C1 segment of cervical spinal cord (tissue), 14 donors: Measurements from ENCODE around the gene MT1F.
A peak's percentile ranks its signal among the peaks of the same experiment; 100 is the strongest.
"Not testable (repeated sequence)": the region's sequence is repeated elsewhere in the genome, so short reads cannot be mapped to it uniquely, and the experiment has no call there.

Source experiments
- DNase-seq, 14 donors: peaks; one replicate each; lab custom pipeline; 2025; lab: John Stamatoyannopoulos, UW

Gene MT1F

GRCh38 chr16:56670620-56670934 lies 12.8 kb downstream of the MT1F start:
- no peak for DNase-seq

- DNase-seq: not testable (repeated sequence)
Observed at GRCh38 chr16:56671691-56672090, 13.9 kb downstream of the MT1F start.

GRCh38 chr16:56672171-56672570 lies 14.4 kb downstream of the MT1F start:
- DNase-seq: not testable (repeated sequence)

- no peak for DNase-seq
Observed at GRCh38 chr16:56672761-56673536, 15.2 kb downstream of the MT1F start.

GRCh38 chr16:56673921-56674320 lies 16.2 kb downstream of the MT1F start:
- DNase-seq: peak in 1 of 14 donors; percentile 31

DNA sequence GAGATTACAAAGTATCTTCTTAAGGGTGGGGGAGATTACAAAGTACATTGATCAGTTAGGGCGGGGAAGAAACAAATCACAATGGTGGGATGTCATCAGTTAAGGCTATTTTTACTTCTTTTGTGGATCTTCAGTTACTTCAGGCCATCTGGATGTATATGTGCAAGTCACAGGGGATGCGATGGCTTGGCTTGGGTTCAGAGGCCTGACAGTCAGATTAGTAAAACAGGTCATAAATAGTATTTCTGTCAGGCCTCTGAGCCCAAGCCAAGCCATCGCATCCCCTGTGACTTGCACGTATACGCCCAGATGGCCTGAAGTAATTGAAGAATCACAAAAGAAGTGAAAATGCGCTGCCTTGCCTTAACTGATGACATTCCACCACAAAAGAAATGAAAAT lies 16.8 kb downstream of the MT1F start:
- not testable (repeated sequence) for DNase-seq

DNA sequence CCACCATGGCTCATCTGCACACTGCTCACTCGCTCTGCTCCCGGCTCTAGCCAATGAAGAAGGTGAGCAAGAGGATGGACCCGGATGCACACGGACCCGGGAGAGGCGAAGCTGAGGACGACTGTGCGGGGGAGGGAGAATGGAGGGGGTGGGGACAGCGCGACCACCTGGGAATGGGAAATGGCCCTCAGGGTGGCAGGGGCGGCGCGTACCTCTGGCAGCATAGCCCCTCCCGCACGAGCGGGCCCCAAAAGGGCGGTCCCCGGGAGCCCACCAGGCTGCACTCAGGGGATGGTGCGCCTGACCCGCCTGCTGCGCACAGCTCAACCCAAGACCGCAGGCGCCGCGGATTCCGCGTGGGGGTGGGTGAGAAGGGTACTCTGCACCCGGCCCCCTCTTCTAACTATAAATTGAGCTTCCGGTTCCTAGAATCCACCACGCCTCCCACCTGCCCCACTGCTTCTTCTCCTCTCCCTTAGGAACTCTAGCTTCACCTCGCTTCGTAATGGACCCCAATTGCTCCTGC lies 18.0 kb downstream of the MT1F start:
- DNase-seq: no peak

DNA sequence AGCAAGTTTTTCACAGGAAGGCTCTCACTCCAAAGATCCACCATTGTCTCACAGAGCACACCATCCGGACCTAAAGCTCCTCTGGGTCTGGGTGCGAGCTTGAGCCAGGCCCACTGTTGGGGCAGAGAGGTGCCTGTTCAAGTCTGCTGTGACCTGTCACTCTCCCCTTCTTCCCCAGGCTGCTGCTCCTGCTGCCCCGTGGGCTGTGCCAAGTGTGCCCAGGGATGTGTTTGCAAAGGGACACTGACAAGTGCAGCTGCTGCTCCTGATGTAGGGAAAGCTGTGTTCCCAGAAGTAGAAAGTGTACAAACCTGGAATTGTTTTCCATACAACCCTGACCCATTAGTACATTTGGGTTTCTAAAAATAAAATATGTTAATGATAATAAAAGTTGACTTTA lies 19.7 kb downstream of the MT1F start:
- no peak for DNase-seq

- no peak for DNase-seq
Observed at GRCh38 chr16:56679078-56679730, 21.4 kb downstream of the MT1F start.

DNA sequence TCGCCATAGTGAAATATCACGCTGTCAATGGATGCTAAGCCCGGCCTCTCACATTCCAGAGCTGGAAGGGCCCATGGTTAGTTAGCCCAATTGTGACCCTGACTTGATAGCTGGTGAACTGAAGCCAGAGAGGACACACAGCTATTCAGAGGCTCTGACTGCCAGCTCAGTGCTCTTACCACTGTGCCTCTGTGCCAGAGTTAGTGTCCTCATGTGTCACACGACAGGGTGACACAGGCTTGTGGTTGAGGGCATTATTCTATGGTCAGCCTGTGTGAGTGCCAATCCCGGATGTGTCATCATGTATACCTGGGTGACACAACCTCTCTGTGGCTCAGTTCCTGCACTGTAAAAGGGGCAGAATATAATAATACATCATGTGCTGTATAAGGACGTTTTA lies 22.1 kb downstream of the MT1F start:
- DNase-seq: no peak

GRCh38 chr16:56681939-56682702 lies 24.4 kb downstream of the MT1F start, which contains the start of gene MT1X:
Gene MT1X (plus strand): TSS chr16:56682470. CDS start chr16:56682541, 71 bp downstream.
- peak; percentile 44 to 97 (median 79) for DNase-seq

GRCh38 chr16:56682703-56683397 lies 25.1 kb downstream of the MT1F start:
- peak in 1 of 14 donors; percentile 56 for DNase-seq

- peak in 1 of 14 donors; percentile 23 for DNase-seq
Observed at GRCh38 chr16:56683424-56684172, 25.8 kb downstream of the MT1F start.

DNA sequence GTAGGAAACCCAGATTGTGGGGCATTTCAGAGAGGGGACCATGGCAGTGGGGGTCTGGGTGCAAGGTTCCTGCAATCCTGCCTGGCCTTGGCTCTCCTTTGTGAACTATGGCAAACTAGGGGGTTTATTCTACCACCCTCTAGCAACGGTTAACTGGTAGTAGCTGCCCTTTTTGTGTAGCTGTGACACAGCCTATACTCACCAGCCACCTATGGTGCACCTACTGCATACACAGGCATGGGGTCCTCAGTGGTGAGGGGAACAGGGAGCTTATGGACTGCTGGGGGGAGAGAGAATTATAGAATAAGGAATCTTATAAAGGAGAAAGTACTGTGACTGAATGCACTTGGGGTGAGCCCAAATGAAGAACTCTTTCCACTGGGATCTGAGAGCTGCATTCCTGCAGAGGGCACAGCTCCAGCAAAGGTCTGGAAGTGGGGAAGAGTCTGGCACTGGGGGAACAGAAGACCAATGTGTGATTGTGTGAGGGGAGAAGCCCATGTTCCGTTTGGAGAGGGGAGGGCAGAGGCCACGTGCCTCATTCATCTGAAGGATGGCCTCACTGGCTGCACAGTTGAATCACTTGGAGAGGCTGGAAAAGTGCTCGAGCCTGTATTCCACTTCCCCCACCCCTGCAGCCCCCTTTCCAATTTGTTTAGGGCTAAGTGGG lies 26.6 kb downstream of the MT1F start:
- DNase-seq: peak in 4 of 14 donors; percentile 33 to 71 (median 52)

GRCh38 chr16:56684926-56685590 lies 27.3 kb downstream of the MT1F start:
- peak in 5 of 14 donors; percentile 33 to 78 (median 67) for DNase-seq

DNA sequence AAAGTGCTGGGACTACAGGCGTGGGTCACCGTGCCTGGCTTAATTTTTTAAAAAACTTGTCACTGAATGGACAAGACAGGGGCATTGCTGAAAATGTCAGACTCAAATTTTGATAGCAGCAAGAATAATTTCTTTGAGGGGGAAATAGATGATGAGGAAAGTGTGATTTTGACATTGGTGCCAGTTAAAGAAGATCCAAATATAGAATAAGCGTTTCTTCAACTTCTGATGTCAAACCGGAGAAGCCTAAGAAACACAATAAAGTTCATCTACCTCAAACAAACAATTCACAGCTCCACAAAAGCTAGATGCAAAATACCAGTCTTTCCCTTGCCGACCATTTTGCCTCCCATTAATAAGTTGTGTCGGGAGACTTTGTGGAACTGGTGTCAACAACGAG lies 29.0 kb downstream of the MT1F start:
- DNase-seq: no peak

GRCh38 chr16:56688762-56689161 lies 31.0 kb downstream of the MT1F start:
- no peak for DNase-seq

GRCh38 chr16:56689171-56689570 lies 31.4 kb downstream of the MT1F start:
- no peak for DNase-seq

GRCh38 chr16:56690420-56691122 lies 32.8 kb downstream of the MT1F start:
- DNase-seq: no peak
